ENCODE results near the gene C3orf85.
"Not testable (repeated sequence)": the region's sequence is repeated elsewhere in the genome, so short reads cannot be mapped to it uniquely, and the experiment has no call there.

The C3orf85 gene, protein sequence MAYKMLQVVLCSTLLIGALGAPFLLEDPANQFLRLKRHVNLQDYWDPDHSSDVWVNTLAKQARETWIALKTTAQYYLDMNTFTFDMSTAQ

DNA sequence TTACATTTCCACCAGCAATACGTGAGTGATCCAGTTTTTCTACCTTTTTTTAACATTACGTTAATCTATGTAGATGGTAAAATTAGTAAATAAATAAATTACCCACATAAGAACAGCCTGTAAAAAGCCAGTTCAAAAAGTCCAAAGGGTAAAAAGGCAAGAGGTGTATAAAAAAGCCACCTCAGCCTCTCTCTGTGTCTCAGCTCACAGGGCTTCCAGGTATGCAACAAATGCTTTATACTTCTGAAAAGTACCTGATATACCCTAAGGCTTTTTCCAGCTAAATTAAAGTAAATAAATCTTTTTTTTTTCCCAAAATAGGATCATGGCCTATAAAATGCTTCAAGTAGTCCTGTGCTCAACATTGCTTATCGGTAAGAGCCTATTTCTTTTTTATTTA, at the start of gene C3orf85:
TSS of gene C3orf85 (plus strand) at position 197 of the 400 bp plus-strand sequence. CDS start at position 326, 129 bp downstream.
- no peak for FAIRE-seq

DNA sequence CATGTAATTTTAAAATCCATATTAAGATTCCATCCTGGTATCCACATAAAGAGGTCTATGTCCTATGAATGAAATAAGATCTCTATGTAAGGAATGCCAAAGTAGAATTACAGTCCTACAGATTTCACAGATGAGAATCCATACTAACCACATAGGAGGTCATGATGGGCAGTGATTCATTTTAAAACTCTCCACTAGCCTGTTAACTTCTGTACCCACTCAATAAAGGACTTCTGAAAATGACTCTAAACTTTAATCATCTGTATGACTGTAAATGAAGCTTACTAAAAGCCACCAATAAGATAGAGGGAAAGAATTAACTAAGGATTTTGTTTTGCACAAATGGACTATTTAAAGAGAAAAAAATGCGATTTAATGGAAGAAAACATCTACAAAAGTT, 47.3 kb upstream of the C3orf85 start:
- no peak for FAIRE-seq

DNA sequence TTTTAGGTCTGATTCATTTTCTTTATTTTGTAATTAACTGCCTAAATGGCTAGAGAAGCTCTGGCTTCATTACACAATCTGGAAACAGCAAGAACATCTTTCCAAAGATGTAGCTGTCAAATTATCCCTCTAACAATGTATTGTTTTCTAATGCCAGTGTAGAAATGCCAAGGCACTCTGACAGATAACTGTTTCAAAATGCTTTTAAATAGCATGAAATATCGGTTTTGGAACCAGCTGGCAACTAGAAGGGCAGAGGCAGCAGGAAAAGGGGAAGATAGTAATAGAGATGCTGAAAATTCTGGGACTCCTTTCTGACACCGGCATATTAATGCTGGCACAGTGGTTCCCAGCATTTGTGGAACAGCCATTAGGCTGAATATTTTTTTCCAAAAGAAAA, 44.7 kb upstream of the C3orf85 start:
- no peak for FAIRE-seq

DNA sequence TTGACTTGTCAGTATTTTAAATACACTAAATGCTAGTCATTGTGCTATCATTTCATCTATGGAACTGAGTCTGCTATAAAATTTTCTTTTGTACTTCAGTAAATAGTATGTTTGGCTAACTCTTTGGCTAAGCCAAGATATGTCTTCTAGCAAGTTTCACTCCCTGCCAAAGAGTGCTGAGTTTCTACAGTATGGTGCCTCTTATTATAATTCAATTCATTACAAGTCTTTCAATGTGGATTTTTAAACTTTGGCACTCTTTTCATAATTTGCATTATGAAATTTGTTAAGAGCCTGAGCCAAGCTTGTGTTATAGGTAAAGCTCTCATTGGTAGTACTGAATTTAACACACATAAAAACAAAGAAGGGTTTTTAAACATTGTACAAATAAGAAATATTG, 43.0 kb upstream of the C3orf85 start:
- no peak for FAIRE-seq

DNA sequence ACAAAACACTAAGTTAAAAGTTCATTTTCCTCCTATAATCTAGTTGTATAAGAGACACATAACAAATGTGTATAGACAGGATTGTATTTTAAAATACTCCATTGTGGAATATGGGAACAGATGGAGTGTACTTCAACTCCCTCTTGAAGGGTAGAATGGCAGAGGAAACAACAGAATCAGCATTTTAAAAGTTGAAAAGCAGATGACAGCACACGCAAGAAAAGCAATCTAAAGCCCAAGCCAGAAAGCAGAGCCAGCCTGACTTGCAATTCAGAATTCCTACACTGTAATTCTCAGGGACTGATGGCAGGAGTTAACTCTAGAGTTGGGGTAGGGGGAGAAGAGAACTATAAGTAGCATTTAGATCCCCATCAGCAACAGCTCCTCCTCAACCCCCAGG, 41.4 kb upstream of the C3orf85 start:
- no peak for FAIRE-seq

DNA sequence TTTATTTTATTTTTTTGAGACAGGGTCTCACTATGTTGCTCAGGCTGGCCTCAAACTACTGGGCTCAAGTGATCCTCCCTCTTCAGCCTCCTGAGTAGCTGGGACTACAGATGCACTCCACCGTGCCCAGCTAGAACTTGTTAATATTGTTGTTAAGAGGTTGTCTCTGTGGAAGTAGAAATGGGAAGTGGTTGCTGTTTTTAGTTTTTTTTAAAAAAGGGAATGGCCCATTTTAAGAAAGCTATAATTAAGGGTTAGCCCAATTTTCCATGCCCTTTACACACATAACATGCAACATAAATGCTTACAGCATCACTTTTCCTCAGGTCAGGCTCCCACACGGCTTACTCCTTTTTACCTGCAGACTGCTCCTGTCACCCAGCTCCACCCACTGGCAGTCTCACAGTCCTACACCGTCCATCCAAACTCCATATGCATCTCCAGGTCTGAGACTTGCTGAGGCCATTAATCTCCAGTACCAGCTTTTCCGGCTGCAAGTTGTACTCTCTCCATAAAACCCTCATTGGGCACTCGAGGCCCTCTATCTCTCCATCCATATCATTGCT, 38.4 kb upstream of the C3orf85 start:
- no peak for FAIRE-seq

DNA sequence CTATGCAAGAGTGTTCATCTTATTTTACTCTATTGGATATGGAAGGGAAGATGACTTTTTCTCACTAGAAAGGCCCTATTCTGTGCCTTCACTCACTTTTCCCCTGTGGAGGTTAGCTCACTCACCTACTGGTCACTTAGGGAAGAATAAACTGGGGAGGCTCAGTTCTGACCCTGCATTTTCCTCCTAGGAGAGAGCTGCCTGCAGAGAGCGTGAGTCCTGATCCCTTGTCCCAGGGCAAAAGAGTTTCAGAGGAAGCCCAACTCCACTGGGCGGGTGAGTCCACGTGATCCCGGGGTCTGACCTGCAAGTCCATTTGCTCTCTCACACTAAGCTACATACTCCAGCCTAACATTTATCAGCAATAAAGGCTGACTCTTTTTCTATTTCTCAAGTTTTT, 26.9 kb upstream of the C3orf85 start:
- no peak for FAIRE-seq

DNA sequence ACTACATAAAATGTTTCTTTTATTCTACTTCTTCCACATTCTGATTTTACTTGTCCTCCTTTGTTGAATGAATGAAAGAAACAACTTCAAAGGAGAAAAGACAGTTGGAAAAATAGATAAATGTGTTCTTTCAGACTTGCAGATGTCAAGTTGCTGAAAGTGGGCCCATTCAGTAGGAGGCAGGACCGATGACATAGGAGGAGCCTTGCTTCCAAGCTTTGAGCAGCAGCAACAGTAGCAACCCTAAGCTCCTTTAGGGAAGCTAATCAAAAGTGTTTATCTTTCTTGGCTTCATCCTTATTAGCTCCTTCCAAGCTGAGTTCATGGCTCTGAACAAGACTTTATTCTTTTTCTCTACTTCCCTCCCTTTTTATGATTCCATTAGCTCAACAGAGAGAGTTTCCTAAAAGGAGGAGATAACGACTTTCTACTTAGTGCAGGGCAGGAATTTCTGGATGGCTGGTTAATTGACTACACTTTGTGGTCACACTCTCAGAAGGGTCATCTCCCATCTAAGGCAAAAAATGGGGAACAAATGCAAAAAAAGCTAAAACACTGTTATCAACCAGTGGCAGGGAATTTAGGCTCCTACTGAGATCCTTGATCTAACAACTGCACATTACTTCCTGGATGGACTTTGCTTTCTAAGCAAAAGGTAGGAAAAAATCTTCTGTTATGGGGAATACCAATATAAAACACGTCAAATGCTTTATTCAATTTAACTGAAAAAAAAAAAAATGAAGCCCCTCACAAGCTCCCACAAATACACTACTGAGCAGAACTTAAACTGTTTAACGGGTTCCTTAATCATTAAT, 23.4 kb upstream of the C3orf85 start:
- no peak for FAIRE-seq

DNA sequence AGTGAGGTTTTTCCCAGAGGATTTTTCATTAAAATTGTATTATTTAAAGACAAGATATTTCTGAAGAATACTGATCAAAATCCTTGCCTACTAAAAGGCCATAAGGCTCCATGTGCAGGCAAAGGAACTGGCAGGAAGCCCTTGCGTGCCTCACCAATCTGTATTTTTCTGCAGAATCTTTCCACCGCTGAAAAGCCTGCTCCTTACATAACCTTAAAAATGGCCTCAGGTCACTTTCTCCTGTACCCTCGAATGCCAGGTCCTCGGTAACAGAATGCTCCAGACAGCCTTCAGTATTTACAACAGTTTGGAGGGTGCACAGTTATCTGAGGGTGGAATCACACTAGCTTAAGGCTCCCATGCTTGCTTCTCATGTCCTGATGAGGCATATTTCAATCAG, 21.8 kb upstream of the C3orf85 start:
- FAIRE-seq = no peak

DNA sequence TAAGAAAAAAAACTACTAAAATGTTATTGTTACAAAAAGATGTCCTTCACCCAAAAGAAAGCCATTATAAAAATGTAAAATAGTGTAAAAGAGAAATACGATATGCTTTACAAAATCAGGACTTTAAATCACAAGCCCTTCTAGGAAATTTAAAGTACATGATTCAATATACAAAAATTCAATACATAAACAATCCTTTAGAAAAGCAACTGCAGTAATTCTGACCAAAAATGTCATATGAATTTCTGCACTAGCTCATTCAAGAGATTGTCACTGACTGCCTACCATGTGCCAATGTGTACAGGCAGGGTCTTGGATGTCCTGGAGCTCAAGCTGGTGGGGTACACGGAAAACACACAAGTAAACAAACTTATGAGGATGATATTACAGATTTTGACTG, 21.1 kb upstream of the C3orf85 start:
- no peak for FAIRE-seq

DNA sequence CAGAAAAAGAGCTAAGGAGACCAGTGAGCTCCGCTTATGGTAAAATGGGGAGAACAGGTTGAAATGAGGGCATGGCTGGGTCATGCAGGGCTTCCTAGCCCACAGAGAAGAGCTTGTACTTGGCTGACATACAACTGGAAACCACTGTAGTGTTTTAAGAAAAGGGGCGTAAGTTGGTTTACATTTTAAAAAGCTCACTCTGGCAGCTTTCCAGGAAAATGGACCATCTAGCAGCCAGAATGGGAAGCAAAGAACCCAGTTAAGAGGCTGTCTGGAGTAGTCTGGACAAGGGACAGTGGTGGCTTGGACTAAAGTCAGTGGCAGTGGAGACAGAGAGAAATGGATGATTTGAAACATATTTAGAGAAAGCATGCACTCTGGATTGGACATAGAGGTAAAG, 20.5 kb upstream of the C3orf85 start:
- no peak for FAIRE-seq

DNA sequence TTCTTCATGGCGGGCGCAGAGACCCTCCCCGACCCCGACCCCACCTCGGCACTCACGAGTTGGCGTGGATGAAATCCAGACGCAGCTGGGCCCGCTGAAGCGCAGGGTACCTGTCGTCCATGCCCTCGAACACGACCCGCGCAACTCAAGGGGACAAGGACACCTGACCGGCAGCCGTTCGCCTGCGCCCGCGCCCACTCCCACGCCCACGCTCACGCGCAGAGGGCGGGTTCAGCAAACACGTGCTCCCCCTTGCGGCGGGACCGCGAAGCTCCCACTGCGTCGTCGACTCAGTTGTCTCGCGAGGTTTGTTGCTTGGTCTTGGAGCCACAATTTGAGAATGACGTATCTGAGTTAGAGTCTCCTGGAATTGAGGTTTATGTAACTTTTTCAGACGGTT, 18.6 kb upstream of the C3orf85 start, which contains the start of gene MORC1:
TSS of gene MORC1 (minus strand) at position 196 of the 400 bp plus-strand sequence. CDS start at position 121, 75 bp downstream.
- FAIRE-seq = no peak

DNA sequence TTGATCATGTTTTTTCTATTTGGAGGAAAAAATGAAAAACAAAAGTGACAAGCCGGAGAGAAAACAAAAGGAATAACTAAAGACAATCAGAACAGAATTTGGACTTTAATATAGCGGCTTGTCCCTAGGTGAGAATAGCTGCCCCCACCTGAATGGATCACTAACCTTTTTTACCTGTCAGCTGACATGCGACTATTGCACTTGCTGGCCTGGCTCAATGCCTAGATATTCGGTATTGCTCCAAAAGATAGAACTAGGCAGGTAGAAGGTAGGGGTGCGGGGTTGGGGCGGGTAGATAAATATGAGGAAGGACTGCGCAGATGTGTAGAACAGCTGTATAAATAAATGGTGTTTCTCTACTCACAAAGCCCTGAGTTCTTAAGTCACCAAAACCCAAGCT, 17.9 kb upstream of the C3orf85 start:
- no peak for FAIRE-seq

DNA sequence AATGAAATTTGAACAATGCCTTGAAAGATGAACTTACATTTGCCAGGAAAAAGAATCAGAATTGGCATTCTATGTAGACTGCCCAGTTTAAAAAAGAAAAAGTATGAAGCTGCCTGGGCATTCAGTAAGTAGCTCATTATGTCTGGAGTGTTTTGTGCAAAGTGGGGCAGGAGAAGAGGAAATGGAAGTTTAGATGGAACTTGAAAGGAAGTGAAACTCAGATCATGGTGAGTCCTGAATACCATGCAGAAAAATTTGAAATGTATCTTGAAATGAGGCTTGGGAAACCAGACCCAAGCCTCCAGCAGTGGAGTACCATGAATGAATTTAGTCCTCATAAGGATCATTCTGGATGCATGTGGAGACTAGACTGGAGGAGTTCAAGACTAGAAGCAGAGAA, 13.8 kb upstream of the C3orf85 start:
- no peak for FAIRE-seq

DNA sequence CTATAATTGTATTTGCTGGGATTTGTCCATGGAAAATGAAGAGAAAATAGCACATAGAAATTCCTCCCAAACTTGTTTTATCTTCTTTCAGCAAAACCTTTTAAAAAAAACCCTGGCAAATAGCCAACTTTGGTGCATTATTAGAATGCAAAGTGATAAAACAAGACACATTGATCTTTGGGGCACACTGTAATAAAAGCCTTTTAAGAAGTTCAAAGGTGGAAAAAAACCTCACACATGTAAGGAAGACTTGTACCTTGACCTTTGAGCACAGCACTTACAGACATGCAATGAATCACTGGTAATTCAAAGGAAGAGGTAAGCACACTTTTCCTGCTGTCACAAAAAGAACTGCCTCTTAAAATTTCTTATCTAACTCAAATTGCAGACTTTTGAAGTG, 10.6 kb upstream of the C3orf85 start:
- FAIRE-seq = no peak

DNA sequence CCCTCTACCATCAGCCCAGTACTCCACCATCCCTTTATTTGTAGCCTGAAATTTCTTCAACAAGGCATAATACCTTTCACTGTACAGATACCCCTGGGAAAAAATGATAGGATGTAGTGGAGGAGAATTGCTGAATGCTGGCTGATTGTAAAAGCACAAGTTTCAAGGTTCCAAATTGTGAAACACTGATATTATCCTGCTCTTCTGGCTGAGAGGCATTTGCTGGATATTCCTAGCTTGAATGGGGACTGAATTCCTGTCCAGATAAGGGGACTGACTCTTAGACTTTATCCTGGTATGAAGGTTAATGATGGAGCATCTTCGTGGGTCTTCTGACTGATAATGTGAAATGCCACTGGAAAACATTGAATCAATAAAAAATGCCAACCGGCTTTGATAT, 9.0 kb upstream of the C3orf85 start:
- no peak for FAIRE-seq

DNA sequence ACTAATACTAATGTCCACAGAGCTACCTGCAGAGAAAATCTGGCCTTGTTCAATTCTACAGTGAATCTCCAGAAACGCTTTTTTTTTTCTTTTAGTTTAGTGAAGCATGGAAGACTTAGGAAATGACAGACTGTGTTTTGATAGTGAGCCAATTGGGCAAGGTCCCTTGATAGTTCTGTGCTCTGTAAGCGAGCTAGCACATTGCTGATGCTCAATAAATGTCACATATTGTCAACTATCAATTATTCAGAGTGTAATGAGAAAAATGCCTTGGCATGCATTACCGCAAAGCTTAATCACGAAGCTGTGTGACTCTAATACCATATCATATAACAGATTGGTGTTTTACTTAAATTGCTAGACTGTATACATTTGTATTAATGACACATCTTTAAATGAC, 5.2 kb upstream of the C3orf85 start:
- FAIRE-seq = no peak

DNA sequence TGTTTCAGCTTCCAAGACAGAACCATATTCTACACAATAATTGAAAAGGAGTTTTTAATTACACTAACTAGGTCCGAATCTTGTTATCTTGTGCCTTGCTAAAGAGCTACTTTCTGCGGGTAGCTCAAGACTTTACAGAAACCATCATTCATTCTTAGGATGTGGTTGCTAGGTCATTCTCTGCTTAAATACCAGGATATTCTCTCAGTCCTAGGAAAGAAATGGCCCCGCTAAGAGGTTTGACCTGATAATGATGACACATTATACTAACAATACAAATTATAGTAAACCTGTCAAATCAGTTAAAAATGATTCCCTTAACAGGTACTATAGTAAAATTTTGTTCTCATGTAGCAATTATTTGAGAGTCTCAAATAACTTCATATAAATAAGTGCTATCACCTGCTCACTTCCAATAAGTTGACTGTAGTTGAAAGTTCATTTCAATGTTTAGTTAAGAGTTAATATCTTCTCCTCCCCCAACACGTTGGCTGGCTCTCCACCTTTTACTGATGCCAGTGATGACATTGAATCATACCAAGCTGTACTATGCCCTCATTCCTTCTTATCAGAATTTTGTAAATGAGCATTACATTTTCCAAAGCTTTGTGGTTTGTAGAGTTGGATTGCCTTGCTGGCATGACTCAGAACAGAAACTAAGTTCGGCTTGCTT, 3.6 kb upstream of the C3orf85 start:
- no peak for FAIRE-seq

DNA sequence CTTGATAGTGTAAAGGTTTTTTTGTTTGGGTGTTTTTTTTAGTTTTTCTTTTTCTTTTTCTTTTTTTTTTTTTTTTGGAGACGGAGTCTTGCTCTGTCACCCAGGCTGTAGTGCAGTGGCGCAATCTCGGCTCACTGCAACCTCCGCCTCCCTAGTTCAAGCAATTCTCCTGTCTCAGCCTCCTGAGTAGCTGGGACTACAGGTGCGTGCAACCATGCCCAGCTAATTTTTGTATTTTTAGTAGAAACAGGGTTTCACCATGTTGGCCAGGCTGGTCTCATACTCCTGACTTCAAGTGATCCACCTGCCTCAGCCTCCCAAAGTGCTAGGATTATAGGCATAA, 3.1 kb upstream of the C3orf85 start:
- FAIRE-seq = not testable (repeated sequence)

DNA sequence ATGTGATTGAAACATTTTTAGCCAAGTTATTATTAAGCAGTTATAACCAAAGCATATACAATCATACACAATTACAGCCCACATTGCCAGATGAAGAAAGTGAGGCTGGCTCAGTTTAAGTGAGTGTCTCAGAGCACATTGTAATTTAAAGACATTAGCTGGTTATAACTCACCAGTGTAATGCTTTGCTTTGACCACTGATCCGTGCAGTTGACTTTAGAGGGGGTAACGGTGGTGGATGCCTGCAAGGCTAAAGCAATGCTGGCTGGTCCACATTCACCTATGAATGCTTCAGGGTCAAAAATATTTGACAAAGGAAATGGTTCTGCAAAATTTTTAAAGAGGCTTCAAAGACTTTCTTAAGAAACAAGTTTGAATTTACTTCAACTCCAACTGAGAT, 1.2 kb downstream of the C3orf85 start:
- FAIRE-seq = no peak

DNA sequence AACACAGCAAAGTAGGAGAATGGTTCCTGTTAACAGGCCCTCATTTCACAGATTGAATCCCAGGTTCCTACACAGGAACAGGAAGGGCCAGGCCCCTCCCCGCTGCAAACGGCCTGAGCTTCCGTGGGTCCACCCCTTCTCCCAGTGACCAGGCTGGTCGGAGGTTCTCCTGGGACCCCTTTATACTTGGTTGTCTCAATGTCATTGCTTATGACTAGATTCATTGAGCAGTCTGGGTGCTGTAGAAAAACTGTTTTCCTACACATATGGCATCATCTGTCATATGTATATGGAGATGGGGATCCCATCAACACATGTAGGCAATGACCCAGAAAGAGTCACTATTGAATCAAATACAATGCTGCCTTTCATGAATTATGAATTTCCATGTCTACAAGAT, 3.8 kb downstream of the C3orf85 start:
- no peak for FAIRE-seq

DNA sequence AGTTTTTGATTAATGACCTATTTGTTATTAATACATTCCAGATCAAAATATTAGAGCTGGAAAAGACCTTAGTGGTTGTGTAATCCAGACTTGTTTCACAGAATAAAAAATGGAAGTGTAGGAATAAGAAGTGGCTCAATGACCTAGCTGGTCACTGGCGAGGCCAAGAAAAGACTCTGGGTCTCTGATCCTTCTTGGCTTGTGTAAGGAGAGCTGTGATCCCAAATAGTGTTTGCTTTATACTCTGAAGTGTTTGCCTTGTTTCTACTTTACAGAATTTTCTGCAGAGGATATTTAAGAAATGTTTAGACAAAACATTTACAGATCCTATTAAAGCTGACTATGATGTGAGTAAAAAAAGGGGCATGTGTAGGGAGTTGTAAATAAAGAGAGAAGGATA, 7.1 kb downstream of the C3orf85 start:
- FAIRE-seq = no peak

DNA sequence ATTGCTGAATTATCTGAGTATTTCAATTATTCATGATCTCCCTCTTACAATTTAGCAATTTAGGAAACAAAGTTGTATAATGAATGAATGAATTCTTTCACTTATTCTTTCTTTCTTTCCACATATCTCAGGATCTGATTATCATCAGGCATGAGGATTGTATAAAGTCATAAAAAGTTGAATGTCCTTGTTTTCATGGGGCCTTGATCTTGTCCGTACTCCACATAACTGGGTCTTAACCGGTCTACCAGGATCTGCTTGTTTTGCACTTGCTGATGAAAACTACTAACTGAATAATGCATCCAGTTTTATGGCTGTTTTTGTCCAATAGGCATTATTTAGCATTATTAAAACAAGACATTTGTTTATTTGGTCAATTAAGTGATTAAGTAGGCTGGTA, 12.6 kb downstream of the C3orf85 start:
- FAIRE-seq = no peak

DNA sequence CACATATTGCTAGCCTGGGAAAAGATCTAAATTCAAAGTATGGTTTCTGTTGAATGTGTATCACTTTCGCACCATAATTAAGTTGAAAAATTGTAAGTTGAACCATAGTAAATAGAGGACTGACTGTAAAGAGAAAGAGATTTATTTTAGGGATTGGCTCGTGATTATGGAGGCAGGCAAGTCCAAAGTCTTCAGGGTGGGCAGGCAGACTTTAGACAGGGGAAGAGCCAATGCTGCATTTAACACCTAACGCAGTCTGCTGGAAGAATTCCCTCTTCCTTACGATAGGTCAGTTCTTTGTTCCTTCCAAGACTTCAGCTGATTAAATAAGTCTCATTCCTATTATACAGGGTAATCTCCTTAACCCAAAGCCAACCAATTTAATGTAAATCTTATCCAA, 15.8 kb downstream of the C3orf85 start:
- no peak for FAIRE-seq

Measured in A204.1 (cell line).